MM.1S (cell line): ENCODE results near the gene CCSER1.

Experiments
- DNase-seq: peaks from one replicate; pipeline ENCODE4 v3.0.0-alpha.2; 2015
- H2AFZ ChIP-seq: fragments of 300-600 bp; sonication (generic); 2 replicates; pipeline ENCODE4 v1.6.0; 2016; ENCODE audit warnings: antibody characterized with exemption, low read length
- H3F3A ChIP-seq: fragments of 300-600 bp; sonication (generic); 2 replicates; pipeline ENCODE4 v1.6.1; 2016; ENCODE audit warnings: mild to moderate bottlenecking, antibody characterized with exemption, low read length, moderate library complexity, mixed read lengths; ENCODE audit not compliant: insufficient read depth
- H3K27ac ChIP-seq: fragments of 300-600 bp; sonication (generic); 2 replicates; pipeline ENCODE4 v1.5.1; 2016; ENCODE audit warnings: mild to moderate bottlenecking, low read length
- H3K27me3 ChIP-seq: fragments of 300-600 bp; sonication (generic); replicated peaks from 2 replicates; pipeline ENCODE4 v1.6.0; 2016; ENCODE audit warnings: low read length; ENCODE audit not compliant: insufficient read depth
- H3K36me3 ChIP-seq: fragments of 300-600 bp; sonication (generic); replicated peaks from 2 replicates; pipeline ENCODE4 v1.6.1; 2016; ENCODE audit warnings: mild to moderate bottlenecking, low read length, mixed read lengths; ENCODE audit not compliant: insufficient read depth
- H3K4me1 ChIP-seq: fragments of 300-600 bp; sonication (generic); 2 replicates; pipeline ENCODE4 v1.6.1; 2016; ENCODE audit warnings: low read length, mixed read lengths
- H3K4me2 ChIP-seq: fragments of 300-600 bp; sonication (generic); 2 replicates; pipeline ENCODE4 v1.6.0; 2016; ENCODE audit warnings: low read depth, low read length
- H3K4me3 ChIP-seq: fragments of 300-600 bp; sonication (generic); 2 replicates; pipeline ENCODE4 v1.5.1; 2016; ENCODE audit warnings: low read length, mixed read lengths
- H3K79me2 ChIP-seq: fragments of 300-600 bp; sonication (generic); 2 replicates; pipeline ENCODE4 v1.6.1; 2016; ENCODE audit warnings: mixed run types, low read length, mixed read lengths
- H3K9ac ChIP-seq: fragments of 300-600 bp; sonication (generic); 2 replicates; pipeline ENCODE4 v1.6.1; 2016; ENCODE audit warnings: low read length, mixed read lengths
- H3K9me2 ChIP-seq: fragments of 300-600 bp; sonication (generic); replicated peaks from 2 replicates; pipeline ENCODE4 v1.6.1; 2016; ENCODE audit warnings: mild to moderate bottlenecking, low read length, mixed read lengths; ENCODE audit not compliant: insufficient read depth
- H3K9me3 ChIP-seq: fragments of 300-600 bp; sonication (generic); replicated peaks from 2 replicates; pipeline ENCODE4 v1.6.1; 2016; ENCODE audit warnings: mild to moderate bottlenecking, low read length, mixed read lengths; ENCODE audit not compliant: insufficient read depth
- H4K20me1 ChIP-seq: fragments of 300-600 bp; sonication (generic); 2 replicates; pipeline ENCODE4 v1.6.1; 2016; ENCODE audit warnings: mild to moderate bottlenecking, low read length, moderate library complexity, mixed read lengths; ENCODE audit not compliant: insufficient read depth
- EZH2 ChIP-seq: fragments of 300-600 bp; sonication (generic); optimal IDR thresholded peaks from 2 replicates; pipeline ENCODE3; 2017; ENCODE audit warnings: low read depth, mild to moderate bottlenecking, antibody characterized with exemption, low read length, mixed read lengths
- EZH2phosphoT487 ChIP-seq: fragments of 300-600 bp; sonication (generic); IDR thresholded peaks from 2 replicates; pipeline ENCODE4 v1.6.1; 2018; ENCODE audit warnings: antibody characterized with exemption, low read length
- TF ChIP-seq, protein P1 (sequence below): fragments of 300-600 bp; sonication (generic); IDR thresholded peaks from 2 replicates; pipeline ENCODE4 v1.5.1; 2016; ENCODE audit warnings: antibody characterized with exemption, low read length, mixed read lengths

CCSER1 gene

DNA sequence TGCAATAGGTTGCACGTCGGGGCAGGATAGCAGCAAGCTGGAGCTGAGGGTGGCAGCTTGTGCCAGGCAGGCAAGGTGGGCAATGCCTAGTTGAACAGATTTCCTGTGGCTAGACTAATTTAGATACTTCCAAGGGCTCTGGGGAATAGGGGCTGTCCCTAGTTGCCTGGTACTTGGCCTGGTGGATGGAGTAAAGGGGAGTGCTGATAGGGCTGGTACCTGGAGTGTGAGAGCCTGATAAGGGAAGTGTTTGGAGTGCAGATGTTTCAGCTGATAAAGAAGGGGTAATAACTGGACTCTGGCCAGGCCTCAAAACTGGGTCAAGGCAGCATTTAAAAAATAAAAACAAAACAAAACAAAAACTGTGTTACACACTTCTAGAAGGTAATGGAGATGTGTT lies 665.5 kb downstream of the CCSER1 start:
- no peak for DNase-seq
- Histone ChIP-seq H3K9me2 (no peaks in the 10 kb centered on the region), H3K27ac (no peak overlapping the region), H3K4me2 (no peak overlapping the region), H3K36me3 (no peaks in the 10 kb centered on the region), H3K79me2 (no peaks in the 10 kb centered on the region), H3K9me3 (no peaks in the 10 kb centered on the region), H3K4me1 (no peaks in the 10 kb centered on the region), H3K4me3 (no peak overlapping the region), H3K27me3 (no peaks in the 10 kb centered on the region), H2AFZ (no peak overlapping the region), H3K9ac (no peak overlapping the region), H3F3A (no peaks in the 10 kb centered on the region), H4K20me1 (no peaks in the 10 kb centered on the region)
- TF ChIP-seq, protein P1, sequence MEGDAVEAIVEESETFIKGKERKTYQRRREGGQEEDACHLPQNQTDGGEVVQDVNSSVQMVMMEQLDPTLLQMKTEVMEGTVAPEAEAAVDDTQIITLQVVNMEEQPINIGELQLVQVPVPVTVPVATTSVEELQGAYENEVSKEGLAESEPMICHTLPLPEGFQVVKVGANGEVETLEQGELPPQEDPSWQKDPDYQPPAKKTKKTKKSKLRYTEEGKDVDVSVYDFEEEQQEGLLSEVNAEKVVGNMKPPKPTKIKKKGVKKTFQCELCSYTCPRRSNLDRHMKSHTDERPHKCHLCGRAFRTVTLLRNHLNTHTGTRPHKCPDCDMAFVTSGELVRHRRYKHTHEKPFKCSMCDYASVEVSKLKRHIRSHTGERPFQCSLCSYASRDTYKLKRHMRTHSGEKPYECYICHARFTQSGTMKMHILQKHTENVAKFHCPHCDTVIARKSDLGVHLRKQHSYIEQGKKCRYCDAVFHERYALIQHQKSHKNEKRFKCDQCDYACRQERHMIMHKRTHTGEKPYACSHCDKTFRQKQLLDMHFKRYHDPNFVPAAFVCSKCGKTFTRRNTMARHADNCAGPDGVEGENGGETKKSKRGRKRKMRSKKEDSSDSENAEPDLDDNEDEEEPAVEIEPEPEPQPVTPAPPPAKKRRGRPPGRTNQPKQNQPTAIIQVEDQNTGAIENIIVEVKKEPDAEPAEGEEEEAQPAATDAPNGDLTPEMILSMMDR = no peak
- TF ChIP-seq EZH2phosphoT487 = no peak
- no peak for TF ChIP-seq EZH2

DNA sequence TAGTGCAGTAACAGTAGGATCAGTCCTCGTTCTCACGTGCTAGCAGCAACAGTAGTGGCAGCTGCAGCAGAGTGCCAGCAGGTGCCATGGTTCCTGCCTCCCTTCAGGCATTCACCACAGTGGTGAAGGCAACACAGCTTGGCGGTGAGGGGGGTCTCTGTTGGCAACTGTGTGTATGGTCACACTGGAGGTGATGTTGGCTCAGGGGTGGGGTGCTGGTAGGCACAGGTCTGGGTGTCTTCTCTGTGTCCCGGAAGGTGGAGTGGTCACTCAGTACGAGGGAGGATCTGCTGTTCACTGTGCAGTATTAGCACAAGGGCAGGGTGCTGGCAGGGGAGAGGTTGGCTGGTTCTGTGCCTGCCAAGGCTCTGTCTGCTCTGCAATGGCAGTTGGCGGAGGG lies 671.8 kb downstream of the CCSER1 start:
- Histone ChIP-seq H3K36me3 (no peaks in the 10 kb centered on the region), H3K4me3 (no peak overlapping the region), H3F3A (no peaks in the 10 kb centered on the region), H3K9ac (no peak overlapping the region), H3K4me1 (no peaks in the 10 kb centered on the region), H4K20me1 (no peaks in the 10 kb centered on the region), H3K9me3 (no peaks in the 10 kb centered on the region), H3K9me2 (no peaks in the 10 kb centered on the region), H2AFZ (no peak overlapping the region), H3K27me3 (no peaks in the 10 kb centered on the region), H3K27ac (no peak overlapping the region), H3K79me2 (no peaks in the 10 kb centered on the region), H3K4me2 (no peak overlapping the region)
- TF ChIP-seq EZH2 (no peak), EZH2phosphoT487 (no peak)
- TF ChIP-seq, protein P1 = no peak
- DNase-seq = no peak

DNA sequence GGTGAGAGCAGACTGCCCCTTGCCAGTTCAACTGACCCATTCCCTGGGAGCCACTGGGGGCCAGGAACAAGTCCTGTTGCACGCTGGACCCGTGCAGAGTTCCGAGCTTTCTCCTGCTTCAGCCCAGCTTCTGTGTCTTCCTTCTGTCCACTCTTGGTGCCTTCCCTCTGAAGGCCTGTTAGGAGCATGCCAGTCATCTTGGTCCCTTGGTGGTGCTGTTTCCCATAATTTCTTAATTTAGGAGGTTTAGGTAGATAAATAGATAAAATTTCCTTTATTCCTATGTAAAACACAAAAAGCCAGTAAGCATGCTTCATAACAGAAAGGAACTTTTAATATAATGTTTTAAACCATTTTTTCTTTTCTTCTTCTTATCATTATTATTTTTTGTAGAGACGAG lies 672.7 kb downstream of the CCSER1 start:
- H3K9me2 ChIP-seq = no peaks in the 10 kb centered on the region
- H3K79me2 ChIP-seq = no peaks in the 10 kb centered on the region
- H3K36me3 ChIP-seq = no peaks in the 10 kb centered on the region
- no peaks in the 10 kb centered on the region for H4K20me1 ChIP-seq
- no peak overlapping the region for H2AFZ ChIP-seq
- DNase-seq = no peak
- H3K9ac ChIP-seq = no peak overlapping the region
- no peaks in the 10 kb centered on the region for H3F3A ChIP-seq
- H3K27ac ChIP-seq = no peak overlapping the region
- H3K9me3 ChIP-seq = no peaks in the 10 kb centered on the region
- H3K4me2 ChIP-seq = no peak overlapping the region
- no peak overlapping the region for H3K4me3 ChIP-seq
- H3K4me1 ChIP-seq = no peaks in the 10 kb centered on the region
- TF ChIP-seq, protein P1 = no peak
- TF ChIP-seq EZH2phosphoT487 (no peak), EZH2 (no peak)
- no peaks in the 10 kb centered on the region for H3K27me3 ChIP-seq
